ENCODE results near the gene PCDHGC3. TPM values are rescaled to one million over a fixed set of nuclear protein-coding genes. Genes with fewer than 3 reads are reported as not detected.

The PCDHGC3 gene
- total and polyA plus RNA-seq, 2 of the 8 experiments (the other 6 are each of a cell fraction or from before 2014, with no cell fraction given), result 4.7 to 18.6 TPM

DNA sequence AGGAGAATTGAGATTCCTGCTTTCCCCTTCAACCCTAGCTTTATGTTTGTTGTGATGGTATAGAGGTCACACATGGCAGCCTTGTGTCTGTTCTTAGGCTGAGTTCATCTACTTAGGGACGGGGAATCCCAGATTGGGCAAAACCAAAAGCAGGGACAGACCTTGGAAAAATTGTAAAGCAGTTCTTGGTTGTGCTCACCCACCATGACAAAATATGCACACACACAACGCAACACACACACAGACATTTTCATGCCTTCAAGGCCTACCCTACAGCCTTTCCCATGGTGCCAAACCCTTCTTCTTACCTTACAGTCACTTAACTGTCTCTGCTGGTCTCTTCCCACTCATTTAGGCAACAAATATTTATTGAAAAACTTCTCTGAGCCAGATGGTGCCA is 27.9 kb downstream of the PCDHGC3 start:
- no peak overlapping the region for H2BK15ac ChIP-seq (ENCODE audit: low read length)
- no peak overlapping the region for H4K91ac ChIP-seq (replicated peaks; ENCODE audit: insufficient read length, low read length)
- no peak overlapping the region for H3K27ac ChIP-seq (ENCODE audit: low read depth, low read length)
- no peaks in the 10 kb centered on the region for H4K20me1 ChIP-seq (replicated peaks in 1 of 2; ENCODE audit: control insufficient read depth in 1 of 2, insufficient read depth in 2 of 2, low read length in 2 of 2)
- WGBS, 2 experiments (ENCODE audit: extremely low coverage in 1 of 2, insufficient coverage in 1 of 2, insufficient read length in 1 of 2, insufficient replicate concordance in 2 of 2, low coverage in 1 of 2, low lambda C conversion rate in 2 of 2, missing lambda C conversion rate in 1 of 2), result 89% methylated on average over 2 of the region's 2 CpGs; no CpG with 5 or more reads in 1 of the 2 experiments
- H2BK120ac ChIP-seq (replicated peaks; ENCODE audit: low read depth, low read length), result no peak overlapping the region
- H2AK5ac ChIP-seq (ENCODE audit: low read depth, low read length), result no peak overlapping the region
- DNase-seq (ENCODE audit: low read depth in 1 of 2, low spot score in 2 of 2), result no peak
- 0 out of 2 replicates have a peak overlapping the region, but pooled peaks have one; percentile 17 for H2BK12ac ChIP-seq (ENCODE audit: low read depth, low read length)
- H3K4me3 ChIP-seq (ENCODE audit: extremely low read depth in 1 of 4, insufficient read depth in 2 of 4, low read depth in 3 of 4, low read length in 4 of 4), result no peak overlapping the region
- H4K8ac ChIP-seq (ENCODE audit: extremely low read depth, insufficient read depth, low read length), result no peak overlapping the region
- ChIA-PET CTCF (ENCODE audit: partially characterized antibody) (interaction anchor here (2.3 to 50.9 kb wide), 6 partner anchors 7 to 90 kb away, joined by 8 to 1236 read pairs (median 264); partner anchors contain the start of genes PCDHGA10, PCDHGA11, PCDHGA9 and PCDHGB6), POLR2A (ENCODE audit: partially characterized antibody) (interaction anchor here (0.9 kb wide), 1 partner anchor 10 kb away, joined by 3 read pairs; no protein-coding TSS in a partner anchor)
- no peaks in the 10 kb centered on the region for H3K9me3 ChIP-seq (ENCODE audit: insufficient read depth in 2 of 2, low read depth in 1 of 2, low read length in 1 of 2)
- H2BK5ac ChIP-seq (ENCODE audit: low read depth, low read length), result no peak overlapping the region
- H3K9ac ChIP-seq (replicated peaks in 1 of 4; ENCODE audit: extremely low read depth in 1 of 4, low read depth in 3 of 4, low read length in 3 of 4), result no peak overlapping the region
- H3K4me1 ChIP-seq (replicated peaks in 1 of 4; ENCODE audit: control insufficient read depth in 3 of 4, insufficient read depth in 4 of 4, low read length in 3 of 4), result peaks cover 0 to 10% (median 6%) of the 10 kb centered on the region in 4 experiments; a peak in 6 of 7 replicates
- no peak overlapping the region for H4K5ac ChIP-seq (ENCODE audit: insufficient read length, low read depth, low read length)
- no peak overlapping the region for H3K23ac ChIP-seq (ENCODE audit: insufficient read length)
- no peak for FAIRE-seq
- H3K79me2 ChIP-seq (ENCODE audit: control insufficient read depth in 1 of 2, insufficient read depth in 2 of 2, low read length in 2 of 2), result no peaks in the 10 kb centered on the region
- peak overlapping the region; percentile 85 for H3K4ac ChIP-seq (replicated peaks; ENCODE audit: insufficient read length, low read depth, low read length)
- H3K27me3 ChIP-seq (replicated peaks in 1 of 4; ENCODE audit: control insufficient read depth in 3 of 4, extremely low read depth in 1 of 4, insufficient read depth in 3 of 4, low read length in 3 of 4), result no peaks in the 10 kb centered on the region
- peak overlapping the region; percentile 86 for H3K56ac ChIP-seq (replicated peaks; ENCODE audit: insufficient read length, low read depth, low read length)
- H3K23me2 ChIP-seq (ENCODE audit: low read depth, low read length), result no peaks in the 10 kb centered on the region; the same call in 1 of the 2 replicates
- H2BK20ac ChIP-seq (ENCODE audit: low read length), result no peak overlapping the region
- H3K18ac ChIP-seq (ENCODE audit: extremely low read depth, low read length), result no peak overlapping the region
- no peak overlapping the region for H2AFZ ChIP-seq (ENCODE audit: low read length)
- no peaks in the 10 kb centered on the region for H3K79me1 ChIP-seq (ENCODE audit: low read depth, low read length)
- no peak overlapping the region for H3K4me2 ChIP-seq (ENCODE audit: insufficient read depth in 1 of 2, low read depth in 2 of 2, low read length in 2 of 2)
- H3K36me3 ChIP-seq (ENCODE audit: control insufficient read depth in 2 of 4, insufficient read depth in 4 of 4, low read length in 3 of 4), result 0 out of 8 replicates have a peak, but pooled peaks cover 0 to 3% (median 1%) of the 10 kb centered on the region in 4 experiments
- H3K14ac ChIP-seq (ENCODE audit: insufficient read length), result no peak overlapping the region
- TF ChIP-seq, protein P1, sequence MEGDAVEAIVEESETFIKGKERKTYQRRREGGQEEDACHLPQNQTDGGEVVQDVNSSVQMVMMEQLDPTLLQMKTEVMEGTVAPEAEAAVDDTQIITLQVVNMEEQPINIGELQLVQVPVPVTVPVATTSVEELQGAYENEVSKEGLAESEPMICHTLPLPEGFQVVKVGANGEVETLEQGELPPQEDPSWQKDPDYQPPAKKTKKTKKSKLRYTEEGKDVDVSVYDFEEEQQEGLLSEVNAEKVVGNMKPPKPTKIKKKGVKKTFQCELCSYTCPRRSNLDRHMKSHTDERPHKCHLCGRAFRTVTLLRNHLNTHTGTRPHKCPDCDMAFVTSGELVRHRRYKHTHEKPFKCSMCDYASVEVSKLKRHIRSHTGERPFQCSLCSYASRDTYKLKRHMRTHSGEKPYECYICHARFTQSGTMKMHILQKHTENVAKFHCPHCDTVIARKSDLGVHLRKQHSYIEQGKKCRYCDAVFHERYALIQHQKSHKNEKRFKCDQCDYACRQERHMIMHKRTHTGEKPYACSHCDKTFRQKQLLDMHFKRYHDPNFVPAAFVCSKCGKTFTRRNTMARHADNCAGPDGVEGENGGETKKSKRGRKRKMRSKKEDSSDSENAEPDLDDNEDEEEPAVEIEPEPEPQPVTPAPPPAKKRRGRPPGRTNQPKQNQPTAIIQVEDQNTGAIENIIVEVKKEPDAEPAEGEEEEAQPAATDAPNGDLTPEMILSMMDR (IDR thresholded peaks at IDR 0.05; ENCODE audit: control extremely low read depth in 1 of 3, insufficient read depth in 1 of 3, low read depth in 1 of 3, low read length in 3 of 3), result no peak
- no peak for TF ChIP-seq JUN (IDR thresholded peaks at IDR 0.05; ENCODE audit: low read depth, low read length)
- no peak for TF ChIP-seq SP2 (IDR thresholded peaks at IDR 0.05; ENCODE audit: low read length)
- TF ChIP-seq RXRA (IDR thresholded peaks at IDR 0.05; ENCODE audit: insufficient read depth, low read depth, low read length), result no peak
- no peak for TF ChIP-seq RAD21 (IDR thresholded peaks at IDR 0.05 in 1 of 2, conservative IDR thresholded peaks at IDR 0.05 in 1 of 2; ENCODE audit: low read depth in 2 of 2, low read length in 2 of 2)
- no peak for TF ChIP-seq TBP (IDR thresholded peaks at IDR 0.05; ENCODE audit: low read depth, low read length)
- TF ChIP-seq KDM5A (IDR thresholded peaks at IDR 0.05; ENCODE audit: low read length), result no peak
- TF ChIP-seq CREB1 (IDR thresholded peaks at IDR 0.05), result no peak
- no peak for TF ChIP-seq POLR2AphosphoS5 (IDR thresholded peaks at IDR 0.05; ENCODE audit: low read depth, low read length)
- no peak for TF ChIP-seq PHF8 (conservative IDR thresholded peaks at IDR 0.05; ENCODE audit: low read depth, low read length)
- no peak for TF ChIP-seq HDAC6 (IDR thresholded peaks at IDR 0.05; ENCODE audit: low read depth, low read length)
- TF ChIP-seq SUZ12 (IDR thresholded peaks at IDR 0.05; ENCODE audit: low read length), result no peak
